Cardiac fibroblast (primary cell): Measurements from ENCODE around the gene CNNM2.

Experiments used
- DNase-seq, 2 donors: peaks; one replicate each; pipeline versions ENCODE4 v3.0.0 to v3.0.0-alpha.2; 2010; ENCODE audit warnings: low read depth in 2 of 2
- H3K4me3 ChIP-seq, 2 donors: replicated peaks in 1 of 2; 1 replicate in 1 of 2; 2 replicates in 1 of 2; pipeline ENCODE4 v1.5.1; 2011; ENCODE audit warnings: low read depth in 2 of 2, low read length in 2 of 2, mild to moderate bottlenecking in 2 of 2, moderate library complexity in 1 of 2
- CTCF ChIP-seq: IDR thresholded peaks from one replicate; pipeline ENCODE4 v1.5.1; 2011; ENCODE audit warnings: low read depth, mild to moderate bottlenecking, low read length, inconsistent platforms

The CNNM2 gene

GRCh38 chr10:103078676-103079075, 160.6 kb downstream of the CNNM2 start:
- TF ChIP-seq CTCF: no peak
- no peak for DNase-seq
- no peak overlapping the region for H3K4me3 ChIP-seq

GRCh38 chr10:103079100-103079499, 161.0 kb downstream of the CNNM2 start:
- no peak overlapping the region for H3K4me3 ChIP-seq
- TF ChIP-seq CTCF: no peak
- DNase-seq: no peak

DNA sequence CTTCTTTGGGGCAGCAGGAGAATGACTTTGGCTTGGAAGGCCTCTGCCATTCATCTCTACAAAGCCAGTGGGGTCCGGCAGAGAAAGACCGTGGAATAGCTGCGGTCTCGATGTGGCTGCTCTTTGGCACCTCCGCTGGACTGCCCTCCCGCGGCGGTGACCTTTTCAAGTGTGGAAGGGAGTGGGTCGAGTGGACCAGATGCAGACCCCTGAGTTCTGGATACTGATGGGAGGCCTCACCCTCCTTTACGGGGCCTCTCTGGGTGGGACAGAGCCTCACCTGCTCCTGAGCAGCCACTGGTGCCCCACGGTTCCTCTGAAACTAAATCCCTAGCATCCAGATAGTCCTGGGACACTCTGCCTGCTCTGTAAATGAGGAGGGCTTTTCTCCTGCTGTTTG, 161.9 kb downstream of the CNNM2 start:
- no peak for DNase-seq
- no peak overlapping the region for H3K4me3 ChIP-seq
- no peak for TF ChIP-seq CTCF

- no peak for TF ChIP-seq CTCF
- no peak for DNase-seq
- H3K4me3 ChIP-seq: no peak overlapping the region
Observed at GRCh38 chr10:103080891-103081581, 162.9 kb downstream of the CNNM2 start.

GRCh38 chr10:103082683-103083082, 164.6 kb downstream of the CNNM2 start:
- DNase-seq: no peak
- no peak overlapping the region for H3K4me3 ChIP-seq
- TF ChIP-seq CTCF: no peak

DNA sequence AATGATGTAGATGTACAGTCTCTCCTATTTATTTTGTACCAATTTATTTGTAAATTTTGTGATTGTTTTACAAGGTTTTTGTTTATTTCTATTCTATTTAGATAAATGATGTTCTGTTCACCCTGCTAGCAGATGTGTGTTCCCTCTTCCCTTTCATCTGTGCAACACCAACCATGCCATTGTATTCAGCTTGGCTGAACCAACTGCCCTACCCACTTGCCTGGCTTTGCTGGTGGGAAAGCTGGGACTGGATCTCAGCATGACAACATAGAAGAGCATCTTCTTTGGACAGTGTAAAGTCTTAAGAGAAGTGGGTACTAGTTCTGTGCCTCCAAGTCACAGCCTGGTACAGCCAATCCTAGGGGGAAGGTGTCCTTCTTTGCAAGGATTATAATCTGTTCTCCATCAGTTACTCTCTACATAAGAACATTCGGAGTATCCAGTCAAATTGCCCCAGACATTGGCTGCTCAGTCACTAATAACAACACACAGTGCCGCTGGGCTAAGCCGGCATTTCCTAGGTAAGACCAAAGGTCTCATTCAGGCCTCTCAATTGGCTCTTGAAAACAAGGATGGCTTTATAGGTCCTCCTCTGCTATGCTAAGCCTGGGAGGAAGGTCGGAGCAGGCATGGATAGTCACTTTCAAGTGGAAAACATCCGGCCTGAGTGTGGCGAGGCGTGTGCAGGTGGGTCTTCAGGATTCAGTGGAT, 165.3 kb downstream of the CNNM2 start:
- TF ChIP-seq CTCF: no peak
- H3K4me3 ChIP-seq: no peak overlapping the region
- DNase-seq: no peak
